Stimulated activated CD4-positive, alpha-beta T cell treated with anti-CD3 and anti-CD28 coated beads, Interleukin-12 subunit alpha, Interleukin-12 subunit beta, amount 100 ng/mL, for 48 hours (primary cell): ENCODE results near the gene HCAR3.
A peak's percentile ranks its signal among the peaks of the same experiment; 100 is the strongest.
"Not testable (repeated sequence)": the region's sequence is repeated elsewhere in the genome, so short reads cannot be mapped to it uniquely, and the experiment has no call there.

Experiments
- DNase-seq, 3 donors: peaks; one replicate each; pipeline ENCODE4 v3.0.0-alpha.2; 2020; ENCODE audit warnings: low read depth in 2 of 3, low spot score in 1 of 3

HCAR3 gene

DNA sequence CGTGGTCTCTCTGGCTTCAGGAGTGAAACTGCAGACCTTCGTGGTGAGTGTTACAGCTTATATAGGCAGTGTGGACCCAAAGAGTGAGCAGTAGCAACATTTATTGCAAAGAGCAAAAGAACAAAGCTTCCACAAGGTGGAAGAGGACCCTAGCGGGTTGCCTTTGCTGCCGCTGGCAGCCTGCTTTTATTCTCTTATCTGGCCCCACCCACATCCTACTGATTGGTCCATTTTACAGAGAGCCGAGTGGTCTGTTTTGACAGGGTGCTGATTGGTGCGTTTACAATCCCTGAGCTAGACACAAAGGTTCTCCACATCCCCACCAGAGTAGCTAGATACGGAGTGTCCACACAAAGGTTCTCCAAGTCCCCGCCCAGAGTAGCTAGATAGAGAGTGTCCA lies 40.6 kb downstream of the HCAR3 start:
- not testable (repeated sequence) for DNase-seq

DNA sequence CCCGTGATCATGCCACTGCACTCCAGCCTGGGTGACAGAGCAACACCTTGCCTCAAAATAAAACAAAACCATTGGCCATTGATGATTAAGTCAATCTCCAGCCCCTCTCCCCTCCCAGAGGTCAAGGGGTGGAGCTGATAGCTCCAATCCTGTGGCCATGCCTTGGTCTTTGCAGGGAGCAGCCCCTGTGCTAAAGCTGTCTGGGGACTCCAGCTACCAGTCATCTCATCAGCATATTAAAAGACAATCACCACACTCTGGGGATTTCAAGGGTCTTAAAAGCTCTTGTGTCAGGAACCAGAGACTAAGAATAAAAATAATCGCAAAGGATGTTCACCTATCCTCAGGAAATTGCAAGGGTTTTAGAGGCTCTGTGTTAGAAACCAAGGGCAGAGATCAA lies 44.1 kb downstream of the HCAR3 start:
- DNase-seq = no peak

DNA sequence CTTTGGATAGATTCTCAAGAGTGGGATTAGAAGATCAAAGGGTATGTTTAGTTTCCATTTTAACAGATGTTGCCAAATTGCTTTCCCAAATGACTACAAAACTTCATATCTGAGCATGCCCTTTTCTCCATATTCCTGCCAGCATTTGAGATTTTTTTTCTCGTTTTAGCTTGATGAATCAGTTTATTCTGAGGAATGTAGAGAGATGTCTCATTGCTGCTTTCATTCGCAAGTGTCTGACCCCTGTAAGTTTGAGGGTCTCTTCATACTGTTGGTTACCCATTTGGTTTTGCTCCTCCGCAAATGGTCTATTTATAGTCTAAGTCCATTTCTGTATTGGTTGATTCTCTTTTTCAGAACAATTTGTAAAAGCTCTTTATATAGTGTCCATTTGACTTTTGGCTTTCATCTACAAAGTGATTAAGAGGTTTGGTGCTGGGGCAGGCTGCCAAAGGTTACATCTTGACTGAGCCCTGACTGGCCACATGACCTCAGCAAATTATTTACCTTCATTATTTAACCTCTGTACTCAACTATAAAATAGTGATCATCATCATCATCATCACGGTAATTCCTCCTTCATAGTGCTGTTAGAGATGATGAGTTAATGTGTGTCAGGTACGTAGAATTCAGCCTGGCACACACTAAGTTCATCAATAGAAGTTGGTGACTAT lies 47.1 kb downstream of the HCAR3 start:
- DNase-seq = no peak

DNA sequence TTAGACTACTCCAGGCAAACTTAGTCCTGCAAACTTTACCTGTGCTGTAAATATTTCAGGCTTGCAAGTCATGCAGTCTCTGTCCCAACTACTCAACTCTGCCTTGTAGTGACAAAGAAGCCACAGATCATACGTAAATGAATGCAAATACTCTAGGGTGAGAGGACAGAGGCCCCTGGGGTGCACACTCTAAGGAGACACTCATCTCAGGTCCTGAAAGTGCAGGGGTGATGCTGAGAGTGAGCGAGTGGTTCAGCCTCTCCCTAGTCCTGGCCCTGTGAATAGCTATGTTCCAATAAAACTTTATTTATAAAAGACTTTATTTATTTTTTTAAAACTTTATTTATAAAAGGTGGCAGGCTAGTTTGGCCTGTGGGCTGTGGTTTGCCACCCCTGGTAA lies 48.3 kb downstream of the HCAR3 start:
- DNase-seq = peak in 1 of 3 donors; percentile 1

DNA sequence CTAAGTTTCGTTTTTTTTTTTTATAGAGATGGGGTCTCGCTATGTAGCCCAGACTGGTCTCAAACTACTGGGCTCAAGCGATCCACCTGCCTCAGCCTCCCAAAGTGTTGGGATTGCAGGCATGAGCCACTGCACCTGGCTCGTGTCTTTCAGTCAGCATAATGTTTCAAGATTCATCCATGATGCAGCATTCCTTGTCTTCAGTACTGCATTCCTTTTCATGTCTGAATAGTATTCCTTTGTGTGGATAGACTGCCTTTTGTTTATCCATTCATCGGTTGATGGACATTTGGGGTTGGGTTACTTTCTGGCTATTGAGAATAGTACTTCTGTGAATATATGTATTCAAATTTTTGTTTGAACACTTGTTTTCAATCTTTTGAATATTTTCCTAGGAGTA lies 50.9 kb downstream of the HCAR3 start:
- DNase-seq = no peak

DNA sequence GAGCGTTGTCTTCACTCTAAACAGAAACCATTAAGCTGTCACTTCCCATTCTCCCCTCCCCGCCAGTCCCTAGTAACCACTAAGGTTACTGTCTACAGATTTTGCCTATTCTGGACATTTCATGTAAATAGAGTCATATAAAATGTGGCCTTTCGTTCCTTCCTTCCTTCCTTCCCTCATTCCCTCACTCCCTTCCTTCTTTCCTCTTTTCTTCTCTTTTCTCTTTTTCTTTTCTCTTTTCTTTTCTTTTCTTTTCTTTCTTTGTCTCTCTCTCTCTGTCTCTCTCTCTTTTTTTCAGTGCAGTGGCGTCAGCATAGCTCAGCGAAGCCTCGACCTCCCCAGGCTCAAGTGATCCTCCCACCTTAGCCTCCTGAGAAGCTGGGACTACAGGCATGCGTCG lies 51.3 kb downstream of the HCAR3 start:
- no peak for DNase-seq
